Heart right ventricle (tissue), 16 donors: ENCODE data around the gene PDE4D. TPM values are rescaled to one million over a fixed set of nuclear protein-coding genes. Genes with fewer than 3 reads are reported as not detected.

Experiments
- ATAC-seq, 8 donors: fragments of 200-7000 bp; cut with Tn5 transposase; one replicate each; pipeline ENCODE4 v1.9.1; 2020; ENCODE audit warnings: mild to moderate bottlenecking in 8 of 8, moderate library complexity in 8 of 8, moderate number of reproducible peaks in 1 of 8
- DNase-seq, 2 donors: peaks; one replicate each; pipeline ENCODE4 v3.0.0-alpha.2; 2020
- H3K27ac ChIP-seq, 10 donors: fragments of 200-600 bp; sonication (generic) in 2 of 10; one replicate each; pipeline versions ENCODE4 v1.5.0 to v1.8.0; 2020 to 2022; ENCODE audit warnings: mild to moderate bottlenecking in 3 of 10
- H3K27me3 ChIP-seq, 7 donors: fragments of 200-600 bp; one replicate each; pipeline ENCODE4 v1.8.0; 2021 to 2022; ENCODE audit warnings: mild to moderate bottlenecking in 2 of 7
- H3K36me3 ChIP-seq, 9 donors: fragments of 200-600 bp; sonication (generic) in 1 of 9; one replicate each; pipeline versions ENCODE4 v1.5.0 to v1.8.0; 2020 to 2022; ENCODE audit warnings: mild to moderate bottlenecking in 2 of 9
- H3K4me1 ChIP-seq, 9 donors: fragments of 200-600 bp; sonication (generic) in 1 of 9; one replicate each; pipeline versions ENCODE4 v1.5.0 to v1.8.0; 2020 to 2022; ENCODE audit warnings: mild to moderate bottlenecking in 4 of 9
- H3K4me3 ChIP-seq, 10 donors: fragments of 200-600 bp; sonication (generic) in 2 of 10; one replicate each; pipeline versions ENCODE4 v1.5.0 to v1.8.0; 2020 to 2022; ENCODE audit warnings: mild to moderate bottlenecking in 7 of 10, moderate library complexity in 2 of 10
- H3K9me3 ChIP-seq, 11 donors: fragments of 200-600 bp in 10 of 11; sonication (generic) in 2 of 11; one replicate each; pipeline versions ENCODE4 v1.5.0 to v1.8.0; 2013 to 2022; ENCODE audit warnings: mild to moderate bottlenecking in 2 of 11, control low read depth in 1 of 11, moderate library complexity in 1 of 11
- WGBS, 2 donors: extraction: QIAGEN DNeasy Blood & Tissue Kit; methylation state at CpG; one replicate each; pipeline ENCODE4 v1.1.7; 2013; ENCODE audit warnings: inconsistent platforms in 1 of 2; 5-methylcytosine and 5-hydroxymethylcytosine counted together
- intact Hi-C, 10 donors: fragments of 100-400 bp; cut with DNase I; formaldehyde crosslinking; loops; one replicate each; pipeline versions ENCODE4 v1.11.1 to v1.14.2; 2022
- polyA plus RNA-seq, 2 donors: library from polyadenylated mRNA; stranded (reverse); fragments of 200-250 nt; gene quantifications; one replicate each; pipeline ENCODE4 v1.2.3, GENCODE V29; 2013
- total RNA-seq, 10 donors: library from RNA; stranded (reverse); fragmentation: NEBNext Ultra II Directional in 3 of 10; extraction: Animal tissue kit (Norgen Biotek cat#: 25700) in 3 of 10; gene quantifications; one replicate each; pipeline versions ENCODE4 v1.2.1 to v1.2.4, GENCODE V29; 2021 to 2023
- TF ChIP-seq, protein P1 (sequence below), 9 donors: fragments of 200-600 bp; sonication (generic) in 2 of 9; IDR thresholded peaks; one replicate each; pipeline versions ENCODE4 v1.5.0 to v1.8.0; 2021 to 2022; ENCODE audit warnings: antibody characterized with exemption in 9 of 9, mild to moderate bottlenecking in 5 of 9, moderate library complexity in 1 of 9
- donor health status: Arrhythmogenic right ventricular cardiomyopathy.
- donor health status: ischemic (EF 13 %, LVEDD 7.1; RV severe dilation, severe dysfunction).
- donor health status: healthy with polysubstance abuse.
- donor health status: DM: no; HTN: yes; CAD: no.
- donor health status: DM: no; HTN: no; CAD: no.
- donor health status: ischemic (EF 25% LVEDD 6.9; RV normal size, moderate dysfunction).
- donor health status: ischemic (EF 25% LVEDD 5.7; RV mildly dilated, moderate dysfunction).
- donor health status: healthy.
- donor health status: DM: yes; HTN: yes; CAD: no.
- donor health status: Ischemic cardiomyopathy.
- donor health status: ischemic (EF 35%, LVEDD 5.7; RV mildly dilated, moderate dysfunction).
- donor health status: nonischemic (EF 11% LVEDD 7.7; RV severe dilation, severe dysfunction).
- donor health status: DM: yes; HTN: yes; CAD: no.
- donor health status: PGD.
- donor health status: ischemic (EF 29% LVEDD 5.4; RV normal size, mild dysfunction).
- donor health status: nonischemic (EF 23%, LVEDD 6.1; RV moderate dilation, normal function).

Gene PDE4D
- total and polyA plus RNA-seq, 12 donors: 5.8 to 83.2 (median 39.5) TPM

DNA sequence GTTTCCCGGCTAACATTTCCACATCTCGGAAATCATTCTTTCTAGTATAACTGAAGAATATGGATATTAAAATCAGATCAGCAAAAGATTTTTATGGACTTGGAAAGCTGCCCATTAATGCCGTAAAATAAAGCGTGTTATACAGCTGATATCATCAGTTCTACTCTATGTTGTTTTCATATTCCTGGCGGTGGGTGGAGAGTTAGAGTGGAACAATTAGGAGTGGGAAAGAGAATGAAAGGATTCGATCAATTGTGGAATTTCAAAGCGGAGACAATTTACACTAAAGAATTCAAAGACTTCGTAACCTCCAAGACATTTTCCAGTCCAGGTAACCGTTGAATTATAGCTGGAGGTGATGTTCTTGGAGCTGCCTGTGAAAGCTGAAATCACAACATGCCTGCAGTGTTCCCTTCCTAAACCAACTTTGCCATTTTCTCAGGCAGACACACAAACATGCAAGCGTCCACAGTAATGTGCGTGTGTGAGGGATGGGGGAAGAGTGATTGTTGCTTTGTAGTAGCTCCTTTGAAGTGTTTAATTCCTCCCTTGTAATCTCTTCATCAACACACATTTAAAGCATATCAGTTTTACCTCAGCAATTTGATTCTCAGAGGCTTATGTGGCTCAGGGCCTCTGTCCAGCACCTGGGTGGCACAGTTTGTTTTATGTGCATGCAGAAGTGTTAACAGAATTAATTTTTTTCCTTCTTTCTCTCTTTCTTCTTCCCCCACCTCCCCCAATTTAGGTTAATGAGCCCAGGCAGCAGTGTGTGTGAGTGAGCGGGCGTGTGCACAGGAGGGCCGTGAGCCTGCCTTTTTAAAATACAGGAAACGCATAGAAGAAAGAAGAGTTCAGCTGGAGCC lies 766.6 kb downstream of the PDE4D start:
- Histone ChIP-seq H3K36me3 (no peaks in the 10 kb centered on the region), H3K27ac (peak overlapping the region; percentile 36 to 89 (median 84)), H3K4me1 (peaks cover 0 to 55% (median 36%) of the 10 kb centered on the region in 9 donors), H3K4me3 (peak overlapping the region in 9 of 10 donors; percentile 9 to 51 (median 42)), H3K27me3 (no peaks in the 10 kb centered on the region), H3K9me3 (no peaks in the 10 kb centered on the region)
- intact Hi-C loops: loop anchor here in 6 of 10 donors (1.0 to 10.0 kb wide), 5 partner anchors 45 to 90 kb away; no protein-coding TSS in a partner anchor
- DNase-seq (no peak), ATAC-seq (peak in 5 of 8 donors; percentile 2 to 13 (median 4))
- TF ChIP-seq, protein P1, sequence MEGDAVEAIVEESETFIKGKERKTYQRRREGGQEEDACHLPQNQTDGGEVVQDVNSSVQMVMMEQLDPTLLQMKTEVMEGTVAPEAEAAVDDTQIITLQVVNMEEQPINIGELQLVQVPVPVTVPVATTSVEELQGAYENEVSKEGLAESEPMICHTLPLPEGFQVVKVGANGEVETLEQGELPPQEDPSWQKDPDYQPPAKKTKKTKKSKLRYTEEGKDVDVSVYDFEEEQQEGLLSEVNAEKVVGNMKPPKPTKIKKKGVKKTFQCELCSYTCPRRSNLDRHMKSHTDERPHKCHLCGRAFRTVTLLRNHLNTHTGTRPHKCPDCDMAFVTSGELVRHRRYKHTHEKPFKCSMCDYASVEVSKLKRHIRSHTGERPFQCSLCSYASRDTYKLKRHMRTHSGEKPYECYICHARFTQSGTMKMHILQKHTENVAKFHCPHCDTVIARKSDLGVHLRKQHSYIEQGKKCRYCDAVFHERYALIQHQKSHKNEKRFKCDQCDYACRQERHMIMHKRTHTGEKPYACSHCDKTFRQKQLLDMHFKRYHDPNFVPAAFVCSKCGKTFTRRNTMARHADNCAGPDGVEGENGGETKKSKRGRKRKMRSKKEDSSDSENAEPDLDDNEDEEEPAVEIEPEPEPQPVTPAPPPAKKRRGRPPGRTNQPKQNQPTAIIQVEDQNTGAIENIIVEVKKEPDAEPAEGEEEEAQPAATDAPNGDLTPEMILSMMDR (IDR thresholded peaks at IDR 0.05): no peak
- WGBS, 2 donors: 21 to 30% methylated on average over 15 of the region's 15 CpGs

DNA sequence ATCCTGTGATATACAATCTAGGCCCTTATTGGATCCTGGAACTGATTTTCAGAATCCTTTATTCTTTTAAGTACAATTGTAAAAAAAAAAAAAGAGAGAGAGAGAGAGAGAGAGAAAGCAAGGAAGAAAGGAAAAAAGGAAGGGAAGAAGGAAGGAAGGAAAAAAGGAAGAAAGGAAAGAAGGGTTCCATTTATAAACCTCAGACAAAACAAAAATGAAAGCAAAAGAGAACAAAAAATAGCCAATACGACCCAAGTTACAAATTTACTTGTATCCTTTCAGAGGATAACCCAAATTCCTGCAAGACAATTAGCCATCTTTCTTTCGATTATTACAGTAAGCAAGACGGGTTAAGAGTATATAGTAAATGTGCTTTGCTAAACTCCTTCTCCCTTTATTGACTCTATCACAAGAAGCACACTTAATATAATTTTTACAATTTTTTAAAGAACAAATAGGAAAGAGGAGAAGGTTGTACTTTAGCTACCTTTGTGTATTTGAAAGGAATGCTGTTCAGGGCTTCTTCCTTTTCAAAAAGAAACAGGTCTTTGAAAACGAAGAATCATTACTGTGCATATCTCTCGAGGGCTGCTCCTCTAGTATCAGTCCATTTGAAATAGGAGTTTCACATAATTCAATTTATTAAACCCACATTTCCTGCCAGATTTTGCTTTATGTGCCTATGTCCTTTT lies 767.4 kb downstream of the PDE4D start:
- Histone ChIP-seq H3K27me3 (no peaks in the 10 kb centered on the region), H3K4me3 (peak overlapping the region in 5 of 10 donors; percentile 36 to 51 (median 47)), H3K9me3 (no peaks in the 10 kb centered on the region), H3K36me3 (no peaks in the 10 kb centered on the region), H3K4me1 (peaks cover 0 to 55% (median 36%) of the 10 kb centered on the region in 9 donors), H3K27ac (peak overlapping the region; percentile 36 to 89 (median 84))
- DNase-seq: no peak
- ATAC-seq: no peak
- WGBS, 2 donors: 54 to 55% methylated on average over 5 of the region's 5 CpGs
- intact Hi-C loops: loop anchor here in 6 of 10 donors (2.0 to 10.0 kb wide), 4 partner anchors 46 to 89 kb away; no protein-coding TSS in a partner anchor
- TF ChIP-seq, protein P1 (IDR thresholded peaks at IDR 0.05): no peak

DNA sequence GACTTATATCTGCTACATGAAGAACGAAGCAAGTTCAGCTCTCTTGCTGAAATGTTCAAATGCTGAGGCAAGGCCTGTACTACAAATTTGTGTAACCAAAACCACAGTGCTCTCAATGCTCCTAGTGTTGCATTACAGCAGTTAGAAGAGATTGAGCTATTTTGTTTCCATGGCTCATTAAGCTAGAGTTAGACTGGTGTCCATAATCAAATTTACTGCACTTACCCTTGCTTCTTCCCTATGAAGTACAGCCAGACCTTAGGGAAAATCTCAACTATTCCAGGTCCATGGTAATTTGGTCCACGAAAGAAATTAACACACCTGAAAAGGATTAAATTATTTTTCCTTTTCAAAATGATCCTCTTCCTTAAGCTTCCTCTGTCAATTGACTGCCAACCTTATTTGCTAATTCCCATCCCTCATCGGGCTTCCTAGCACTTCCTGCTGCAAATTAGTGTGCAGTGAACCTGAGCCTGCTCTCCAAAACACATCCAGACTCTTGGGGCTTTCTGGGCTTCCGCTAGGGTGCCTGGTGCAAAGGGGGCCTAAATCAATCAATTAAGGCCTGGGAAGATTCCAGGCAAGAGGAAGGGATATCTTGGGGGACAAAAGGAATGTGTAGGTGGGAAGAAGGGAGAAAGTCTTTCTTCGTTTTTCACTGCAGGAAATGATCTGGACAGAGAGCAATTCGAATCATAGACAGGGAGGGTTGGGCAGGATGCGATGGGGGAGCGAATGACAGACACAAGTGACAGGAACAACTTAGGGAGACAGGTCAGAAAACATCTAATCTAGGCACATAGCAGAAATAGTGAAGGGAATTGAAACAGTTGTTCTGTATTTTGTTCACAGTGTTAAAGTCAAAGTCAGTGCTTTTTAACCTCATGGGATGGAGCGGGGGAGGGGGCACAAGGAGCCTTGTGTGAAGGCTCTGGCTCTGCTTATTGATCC lies 768.2 kb downstream of the PDE4D start:
- DNase-seq: peak in 1 of 2 donors; percentile 11

More for the DNA sequence above, 768.2 kb downstream of the PDE4D start:
- intact Hi-C loops: loop anchor here in 6 of 10 donors (2.0 to 10.0 kb wide), 4 partner anchors 47 to 88 kb away; no protein-coding TSS in a partner anchor
- TF ChIP-seq, protein P1 (IDR thresholded peaks at IDR 0.05): no peak
- no peak for ATAC-seq
- Histone ChIP-seq H3K36me3 (no peaks in the 10 kb centered on the region), H3K27me3 (no peaks in the 10 kb centered on the region), H3K27ac (peak overlapping the region in 9 of 10 donors; percentile 45 to 89 (median 85)), H3K4me1 (peaks cover 0 to 55% (median 36%) of the 10 kb centered on the region in 9 donors), H3K4me3 (no peak overlapping the region), H3K9me3 (no peaks in the 10 kb centered on the region)
- WGBS, 2 donors: 59 to 68% methylated on average over 9 of the region's 9 CpGs
